Measurements from ENCODE around the gene MT1A. TPM values are rescaled to one million over a fixed set of nuclear protein-coding genes. Genes with fewer than 3 reads are reported as not detected.

MT1A gene
- polyA plus RNA-seq, 1 donor (not counting 4 experiments of a cell fraction or from before 2014, with no cell fraction given) = not detected

- no peaks in the 10 kb centered on the region for H3K79me2 ChIP-seq (ENCODE audit: control insufficient read depth, insufficient read depth, low read length)
- dilution Hi-C loops (cut with MboI; ENCODE audit: extremely low pct_ligation_motif_present, low sequenced_read_pairs) = no loop called here
- no peaks in the 10 kb centered on the region for H3K36me3 ChIP-seq (ENCODE audit: control insufficient read depth in 2 of 2, extremely low read depth in 1 of 2, insufficient read depth in 2 of 2, low read length in 2 of 2)
- DNase-seq (ENCODE audit: low read depth, low spot score) = no peak
- peak overlapping the region; percentile 2 to 58 (median 26) for H3K4me3 ChIP-seq (ENCODE audit: control insufficient read depth in 2 of 3, extremely low read depth in 1 of 3, insufficient read depth in 2 of 3, low read depth in 1 of 3, low read length in 3 of 3)
- no peaks in the 10 kb centered on the region for H3K9me1 ChIP-seq (ENCODE audit: control insufficient read depth, extremely low read depth, insufficient read depth, low read length)
- no peaks in the 10 kb centered on the region for H3K27me3 ChIP-seq (ENCODE audit: control insufficient read depth, extremely low read depth, insufficient read depth, low read length)
- H3K9me3 ChIP-seq (ENCODE audit: control insufficient read depth, low read depth, low read length) = no peaks in the 10 kb centered on the region
- H3K4me2 ChIP-seq (ENCODE audit: control insufficient read depth, extremely low read depth, insufficient read depth, low read depth, low read length) = peak overlapping the region; percentile 81
- no peaks in the 10 kb centered on the region for H4K20me1 ChIP-seq (ENCODE audit: control insufficient read depth, extremely low read depth, insufficient read depth, low read length)
- H3K4me1 ChIP-seq (ENCODE audit: control insufficient read depth, extremely low read depth, insufficient read depth, low read length) = peaks cover 57% of the 10 kb centered on the region
- TF ChIP-seq EZH2 (IDR thresholded peaks at IDR 0.05; ENCODE audit: low read length) (no peak), CTCF (optimal IDR thresholded peaks at IDR 0.05 in 1 of 3, IDR thresholded peaks at IDR 0.05 in 1 of 3, conservative IDR thresholded peaks at IDR 0.05 in 1 of 3; ENCODE audit: extremely low read depth in 1 of 3, insufficient read depth in 2 of 3, low read length in 3 of 3) (no peak)
- H2AFZ ChIP-seq (ENCODE audit: control insufficient read depth, low read length) = no peak overlapping the region
- H3K9ac ChIP-seq (ENCODE audit: control insufficient read depth, extremely low read depth, insufficient read depth, low read length) = peak overlapping the region; percentile 79
- H3K27ac ChIP-seq (ENCODE audit: control insufficient read depth, insufficient read depth, low read length) = peak overlapping the region; percentile 95
- FAIRE-seq = no peak
Measured at GRCh38 chr16:56607675-56608042, 30.8 kb upstream of the MT1A start.

- H3K79me2 ChIP-seq (ENCODE audit: control insufficient read depth, insufficient read depth, low read length) = no peaks in the 10 kb centered on the region
- dilution Hi-C loops (cut with MboI; ENCODE audit: extremely low pct_ligation_motif_present, low sequenced_read_pairs) = no loop called here
- H3K36me3 ChIP-seq (ENCODE audit: control insufficient read depth in 2 of 2, extremely low read depth in 1 of 2, insufficient read depth in 2 of 2, low read length in 2 of 2) = no peaks in the 10 kb centered on the region
- FAIRE-seq (no peak), DNase-seq (ENCODE audit: low read depth, low spot score) (peak; percentile 94)
- H2AFZ ChIP-seq (ENCODE audit: control insufficient read depth, low read length) = no peak within 1 kb of the TSS
- TF ChIP-seq CTCF (optimal IDR thresholded peaks at IDR 0.05 in 1 of 3, IDR thresholded peaks at IDR 0.05 in 1 of 3, conservative IDR thresholded peaks at IDR 0.05 in 1 of 3; ENCODE audit: extremely low read depth in 1 of 3, insufficient read depth in 2 of 3, low read length in 3 of 3) (no peak), EZH2 (IDR thresholded peaks at IDR 0.05; ENCODE audit: low read length) (no peak)
- no peaks in the 10 kb centered on the region for H3K9me3 ChIP-seq (ENCODE audit: control insufficient read depth, low read depth, low read length)
- H3K4me1 ChIP-seq (ENCODE audit: control insufficient read depth, extremely low read depth, insufficient read depth, low read length) = peaks cover 61% of the 10 kb centered on the region
- H4K20me1 ChIP-seq (ENCODE audit: control insufficient read depth, extremely low read depth, insufficient read depth, low read length) = no peaks in the 10 kb centered on the region
- no peaks in the 10 kb centered on the region for H3K27me3 ChIP-seq (ENCODE audit: control insufficient read depth, extremely low read depth, insufficient read depth, low read length)
- H3K27ac ChIP-seq (ENCODE audit: control insufficient read depth, insufficient read depth, low read length) = peak within 1 kb of the TSS; percentile 95
- peak within 1 kb of the TSS; percentile 79 for H3K9ac ChIP-seq (ENCODE audit: control insufficient read depth, extremely low read depth, insufficient read depth, low read length)
- peak within 1 kb of the TSS; percentile 46 to 92 (median 86) for H3K4me3 ChIP-seq (ENCODE audit: control insufficient read depth in 2 of 3, extremely low read depth in 1 of 3, insufficient read depth in 2 of 3, low read depth in 1 of 3, low read length in 3 of 3)
- H3K9me1 ChIP-seq (ENCODE audit: control insufficient read depth, extremely low read depth, insufficient read depth, low read length) = no peaks in the 10 kb centered on the region
- peak within 1 kb of the TSS; percentile 95 for H3K4me2 ChIP-seq (ENCODE audit: control insufficient read depth, extremely low read depth, insufficient read depth, low read depth, low read length)
Measured at GRCh38 chr16:56608043-56608875, 30.2 kb upstream of the MT1A start, which contains the start of gene MT2A. Gene MT2A, plus strand, starts transcription at chr16:56608584. Its CDS starts 72 bp downstream, at chr16:56608656.

Data from keratinocyte (primary cell).